HEK293 (cell line): ENCODE results near the gene CEND1.
A peak's percentile ranks its signal among the peaks of the same experiment; 100 is the strongest.

Experiments
- ATF2 ChIP-seq: fragments of 450-650 bp; formaldehyde crosslinking; IDR thresholded peaks from 2 replicates; pipeline ENCODE4 v1.5.1; 2016; ENCODE audit warnings: missing biosample characterization, missing genetic modification characterization, low read depth
- ELK4 ChIP-seq: IDR thresholded peaks from 2 replicates; pipeline ENCODE4 v1.6.1; 2011; ENCODE audit warnings: mild to moderate bottlenecking, low read depth, low read length, borderline replicate concordance
- GLI2 ChIP-seq: fragments of 450-650 bp; formaldehyde crosslinking; IDR thresholded peaks from 2 replicates; pipeline ENCODE4; 2017; ENCODE audit warnings: missing biosample characterization, missing genetic modification characterization, low read depth, borderline replicate concordance
- GLIS1 ChIP-seq: fragments of 450-650 bp; formaldehyde crosslinking; IDR thresholded peaks from 2 replicates; pipeline ENCODE4 v1.5.1; 2016; ENCODE audit warnings: missing biosample characterization, missing genetic modification characterization
- KLF16 ChIP-seq: fragments of 450-650 bp; formaldehyde crosslinking; IDR thresholded peaks from 2 replicates; pipeline ENCODE4 v1.5.1; 2017; ENCODE audit warnings: missing biosample characterization, missing genetic modification characterization
- KLF8 ChIP-seq: fragments of 450-650 bp; formaldehyde crosslinking; IDR thresholded peaks from 2 replicates; pipeline ENCODE4 v1.5.1; 2016; ENCODE audit warnings: missing biosample characterization, missing genetic modification characterization
- MZF1 ChIP-seq: fragments of 450-650 bp; formaldehyde crosslinking; IDR thresholded peaks from 2 replicates; pipeline ENCODE4 v1.5.1; 2017; ENCODE audit warnings: missing biosample characterization, missing genetic modification characterization, borderline replicate concordance
- REST ChIP-seq: fragments of 450-650 bp; formaldehyde crosslinking; IDR thresholded peaks from 2 replicates; pipeline ENCODE4 v1.5.1; 2016; ENCODE audit warnings: missing biosample characterization, missing genetic modification characterization
- SCRT1 ChIP-seq: fragments of 450-650 bp; formaldehyde crosslinking; IDR thresholded peaks from 2 replicates; pipeline ENCODE4 v1.5.1; 2016; ENCODE audit warnings: missing biosample characterization, missing genetic modification characterization, borderline replicate concordance
- YY2 ChIP-seq: fragments of 450-650 bp; formaldehyde crosslinking; IDR thresholded peaks from 2 replicates; pipeline ENCODE4 v1.5.1; 2016; ENCODE audit warnings: missing biosample characterization, missing genetic modification characterization
- ZBTB17 ChIP-seq: fragments of 450-650 bp; formaldehyde crosslinking; IDR thresholded peaks from 2 replicates; pipeline ENCODE4 v1.5.1; 2016; ENCODE audit warnings: missing biosample characterization, missing genetic modification characterization
- ZBTB48 ChIP-seq: fragments of 450-650 bp; formaldehyde crosslinking; IDR thresholded peaks from 2 replicates; pipeline ENCODE4 v1.5.1; 2016; ENCODE audit warnings: missing biosample characterization, missing genetic modification characterization
- ZEB2 ChIP-seq: fragments of 450-650 bp; formaldehyde crosslinking; IDR thresholded peaks from 2 replicates; pipeline ENCODE4 v1.5.1; 2016; ENCODE audit warnings: missing biosample characterization, missing genetic modification characterization
- ZFP3 ChIP-seq: fragments of 450-650 bp; formaldehyde crosslinking; IDR thresholded peaks from 2 replicates; pipeline ENCODE4 v1.5.1; 2016; ENCODE audit warnings: low read depth, missing biosample characterization, missing genetic modification characterization
- ZNF10 ChIP-seq: fragments of 450-650 bp; formaldehyde crosslinking; IDR thresholded peaks from 2 replicates; pipeline ENCODE4 v1.5.1; 2017; ENCODE audit warnings: missing biosample characterization, missing genetic modification characterization
- ZNF132 ChIP-seq: fragments of 450-650 bp; formaldehyde crosslinking; IDR thresholded peaks from 2 replicates; pipeline ENCODE4 v1.5.1; 2017; ENCODE audit warnings: missing biosample characterization, missing genetic modification characterization, borderline replicate concordance
- ZNF184 ChIP-seq: fragments of 450-650 bp; IDR thresholded peaks from 2 replicates; pipeline ENCODE4 v1.5.1; 2018; ENCODE audit warnings: missing biosample characterization, mild to moderate bottlenecking, missing genetic modification characterization
- ZNF202 ChIP-seq: fragments of 450-650 bp; formaldehyde crosslinking; IDR thresholded peaks from 2 replicates; pipeline ENCODE4 v1.5.1; 2016; ENCODE audit warnings: missing biosample characterization, missing genetic modification characterization, borderline replicate concordance
- ZNF239 ChIP-seq: fragments of 450-650 bp; formaldehyde crosslinking; IDR thresholded peaks from 2 replicates; pipeline ENCODE4 v1.5.1; 2016; ENCODE audit warnings: missing biosample characterization, missing genetic modification characterization
- ZNF426 ChIP-seq: fragments of 450-650 bp; formaldehyde crosslinking; IDR thresholded peaks from 2 replicates; pipeline ENCODE4 v1.5.1; 2017; ENCODE audit warnings: missing biosample characterization, missing genetic modification characterization, mild to moderate bottlenecking, inconsistent platforms, moderate library complexity
- ZNF433 ChIP-seq: fragments of 450-650 bp; formaldehyde crosslinking; IDR thresholded peaks from 2 replicates; pipeline ENCODE4 v1.5.1; 2016; ENCODE audit warnings: missing biosample characterization, missing genetic modification characterization, low read depth
- ZNF449 ChIP-seq: fragments of 450-650 bp; formaldehyde crosslinking; IDR thresholded peaks from 2 replicates; pipeline ENCODE4 v1.5.1; 2017; ENCODE audit warnings: missing biosample characterization, mild to moderate bottlenecking, missing genetic modification characterization, moderate library complexity
- ZNF560 ChIP-seq: fragments of 450-650 bp; formaldehyde crosslinking; IDR thresholded peaks from 2 replicates; pipeline ENCODE4 v1.5.1; 2017; ENCODE audit warnings: missing biosample characterization, missing genetic modification characterization, borderline replicate concordance
- ZNF561 ChIP-seq: fragments of 450-650 bp; IDR thresholded peaks from 2 replicates; pipeline ENCODE4 v1.5.1; 2018; ENCODE audit warnings: missing biosample characterization, missing genetic modification characterization, borderline replicate concordance
- ZNF596 ChIP-seq: fragments of 450-650 bp; IDR thresholded peaks from 2 replicates; pipeline ENCODE4 v1.5.0; 2018; ENCODE audit warnings: missing biosample characterization, mild to moderate bottlenecking, missing genetic modification characterization, moderate library complexity
- ZNF645 ChIP-seq: fragments of 450-650 bp; formaldehyde crosslinking; IDR thresholded peaks from 2 replicates; pipeline ENCODE4; 2016; ENCODE audit warnings: missing biosample characterization, missing genetic modification characterization
- ZNF670 ChIP-seq: fragments of 450-650 bp; formaldehyde crosslinking; IDR thresholded peaks from 2 replicates; pipeline ENCODE4 v1.5.1; 2016; ENCODE audit warnings: missing biosample characterization, missing genetic modification characterization, low read depth
- ZNF837 ChIP-seq: fragments of 450-650 bp; formaldehyde crosslinking; IDR thresholded peaks from 2 replicates; pipeline ENCODE4 v1.5.1; 2016; ENCODE audit warnings: missing biosample characterization, missing genetic modification characterization
- ZSCAN23 ChIP-seq: fragments of 450-650 bp; formaldehyde crosslinking; IDR thresholded peaks from 2 replicates; pipeline ENCODE4 v1.5.1; 2016; ENCODE audit warnings: missing biosample characterization, missing genetic modification characterization
- ZSCAN5A ChIP-seq: fragments of 450-650 bp; formaldehyde crosslinking; IDR thresholded peaks from 2 replicates; pipeline ENCODE4 v1.5.1; 2016; ENCODE audit warnings: missing biosample characterization, missing genetic modification characterization

Gene CEND1

GRCh38 chr11:827146-827896, 37.4 kb upstream of the CEND1 start (continued):
- TF ChIP-seq ZSCAN5A (tag by site-specific recombination) (no peak), ZNF561 (tag by site-specific recombination) (peak; percentile 77; the same call in 1 of the 2 replicates), MZF1 (tag by site-specific recombination) (no peak), GLI2 (no peak), ZNF596 (no peak), ZNF560 (no peak), ZNF645 (tag by site-specific recombination) (no peak), ZNF433 (no peak), ZNF202 (tag by site-specific recombination) (no peak), KLF16 (tag by site-specific recombination) (no peak), ZSCAN23 (tag by site-specific recombination) (no peak), ATF2 (tag by site-specific recombination) (no peak), ZNF449 (tag by site-specific recombination) (no peak), ZBTB17 (tag by site-specific recombination) (no peak), ZNF132 (tag by site-specific recombination) (no peak), GLIS1 (tag by site-specific recombination) (peak; percentile 20; the same call in 1 of the 2 replicates), KLF8 (tag by site-specific recombination) (peak; percentile 19; the same call in 1 of the 2 replicates), YY2 (no peak), ZNF670 (tag by site-specific recombination) (no peak), ZNF184 (tag by site-specific recombination) (no peak), REST (tag by site-specific recombination) (no peak), ZBTB48 (tag by site-specific recombination) (peak; percentile 70; the same call in 1 of the 2 replicates), ELK4 (no peak), ZFP3 (tag by site-specific recombination) (no peak), ZNF239 (tag by site-specific recombination) (no peak), ZNF10 (no peak), ZNF426 (tag by site-specific recombination) (no peak), SCRT1 (tag by site-specific recombination) (no peak), ZNF837 (no peak), ZEB2 (tag by site-specific recombination) (no peak; the same call in none of the 2 replicates)
